K562 (cell line): Measurements from ENCODE around the gene ZBTB46. TPM values are rescaled to one million over a fixed set of nuclear protein-coding genes. Genes with fewer than 3 reads are reported as not detected.

ENCODE experiments used
- ATAC-seq: fragments of 200-7000 bp; cut with Tn5 transposase; 3 replicates; pipeline ENCODE4 v1.9.1; 2020; ENCODE audit warnings: moderate library complexity
- BruUV-seq: library from RNA; stranded (reverse); fragments of 400-500 nt; replicated peaks from 2 replicates; lab custom pipeline; 2021; lab: Mats Ljungman, UMichigan
- CTCF ChIA-PET: fragments of 300-600 bp; formaldehyde crosslinking; extraction: SDS; loops from one replicate; lab custom pipeline; 2021; ENCODE audit warnings: low intra/inter-chr PET ratio; lab: Yijun Ruan, JAX
- POLR2A ChIA-PET: fragments of 300-600, 350-650 bp; sonication (Branson Sonifier 250); formaldehyde crosslinking; extraction: SDS; loops from one replicate; lab custom pipeline; 2021; ENCODE audit warnings: antibody characterized with exemption, inconsistent platforms; lab: Yijun Ruan, JAX
- DNase-seq, 4 experiments: peaks; one replicate each; pipeline versions ENCODE4 v3.0.0 to v3.0.0-alpha.2; 2011 to 2018; ENCODE audit warnings: low spot score in 3 of 4, mixed read lengths in 3 of 4; ENCODE audit errors: extremely low read depth in 1 of 4
- FAIRE-seq: peaks from 2 replicates; lab custom pipeline; 2011; peaks lifted over from hg19 to GRCh38; lab: Jason Lieb, UNC
- H2AFZ ChIP-seq: 2 replicates; pipeline ENCODE4 v1.6.0; 2011; ENCODE audit warnings: low read depth, low read length, control low read depth, inconsistent platforms
- H3K27ac ChIP-seq: fragments of 200-600 bp; 3 replicates; pipeline ENCODE4 v1.8.0; 2011; ENCODE audit warnings: low read depth, mild to moderate bottlenecking, control low read depth, inconsistent platforms, low read length, moderate library complexity, mixed read lengths; ENCODE audit errors: extremely low read depth
- H3K27me3 ChIP-seq, 2 experiments: fragments of 300-600 bp in 1 of 2; 2 replicates in 1 of 2; 3 replicates in 1 of 2; pipeline versions ENCODE4 v1.6.0 to v1.8.0; 2011; ENCODE audit warnings: inconsistent platforms in 2 of 2, low read length in 2 of 2, mild to moderate bottlenecking in 1 of 2, mixed read lengths in 1 of 2, moderate library complexity in 1 of 2; ENCODE audit not compliant: control insufficient read depth in 2 of 2, insufficient read depth in 2 of 2
- H3K36me3 ChIP-seq: fragments of 300-600 bp; 3 replicates; pipeline ENCODE4 v1.8.0; 2011; ENCODE audit warnings: mild to moderate bottlenecking, low read length, inconsistent platforms; ENCODE audit not compliant: control insufficient read depth, insufficient read depth
- H3K4me1 ChIP-seq, 2 experiments: fragments of 200-600 bp in 1 of 2; replicated peaks in 1 of 2; 2 replicates in 1 of 2; 3 replicates in 1 of 2; pipeline versions ENCODE4 v1.5.1 to v1.8.0; 2011; ENCODE audit warnings: inconsistent platforms in 2 of 2, low read length in 2 of 2, mild to moderate bottlenecking in 1 of 2, mixed read lengths in 1 of 2, moderate library complexity in 1 of 2; ENCODE audit not compliant: control insufficient read depth in 2 of 2, insufficient read depth in 2 of 2
- H3K4me2 ChIP-seq: 2 replicates; pipeline ENCODE4 v1.6.1; 2011; ENCODE audit warnings: low read length, control low read depth, inconsistent platforms, mixed read lengths; ENCODE audit not compliant: insufficient read depth
- H3K4me3 ChIP-seq: fragments of 200-600 bp; sonication (generic), shearing (Covaris generic); 2 replicates; pipeline ENCODE4 v1.5.1; 2016; ENCODE audit warnings: control low read depth, inconsistent platforms
- H3K79me2 ChIP-seq: fragments of 200-600 bp; 3 replicates; pipeline ENCODE4 v1.8.0; 2011; ENCODE audit warnings: low read length, inconsistent platforms; ENCODE audit not compliant: control insufficient read depth, insufficient read depth
- H3K9ac ChIP-seq, 2 experiments: 2 replicates each; pipeline versions ENCODE4 v1.6.0 to v1.6.1; 2011; ENCODE audit warnings: low read depth in 2 of 2, low read length in 2 of 2, control low read depth in 1 of 2, inconsistent platforms in 1 of 2, mild to moderate bottlenecking in 1 of 2, mixed read lengths in 1 of 2; ENCODE audit not compliant: insufficient read depth in 1 of 2
- H3K9me1 ChIP-seq: one replicate; pipeline ENCODE4 v1.6.0; 2011; ENCODE audit warnings: inconsistent platforms, mild to moderate bottlenecking, low read length, moderate library complexity; ENCODE audit not compliant: control insufficient read depth, insufficient read depth
- H3K9me3 ChIP-seq: replicated peaks from 2 replicates; pipeline ENCODE4 v1.5.1; 2011; ENCODE audit warnings: low read depth, low read length, inconsistent platforms; ENCODE audit not compliant: control insufficient read depth, insufficient read depth
- H4K20me1 ChIP-seq: replicated peaks from 2 replicates; pipeline ENCODE4 v1.6.1; 2011; ENCODE audit warnings: low read length, inconsistent platforms, mixed read lengths; ENCODE audit not compliant: control insufficient read depth, insufficient read depth
- ATF2 ChIP-seq: sonication (generic); formaldehyde crosslinking; IDR thresholded peaks from 2 replicates; pipeline ENCODE4 v1.8.1; 2022; ENCODE audit warnings: missing genetic modification reagents
- BRF2 ChIP-seq: IDR thresholded peaks from 3 replicates; pipeline ENCODE4 v1.6.1; 2011; ENCODE audit warnings: borderline replicate concordance, mild to moderate bottlenecking; ENCODE audit not compliant: insufficient read length, insufficient read depth
- DACH1 ChIP-seq: fragments of 450-650 bp; IDR thresholded peaks from 2 replicates; pipeline ENCODE4 v1.6.1; 2018; ENCODE audit not compliant: partially characterized antibody
- ETS1 ChIP-seq: conservative IDR thresholded peaks from 2 replicates; pipeline ENCODE4 v1.6.1; 2011; ENCODE audit warnings: low read depth, mild to moderate bottlenecking, low read length; ENCODE audit not compliant: control insufficient read depth
- PTRF ChIP-seq: fragments of 450-650 bp; IDR thresholded peaks from 2 replicates; pipeline ENCODE4 v1.6.1; 2016; ENCODE audit warnings: mild to moderate bottlenecking, missing genetic modification characterization, missing compliant biosample characterization
- SMAD2 ChIP-seq: fragments of 150-350 bp; IDR thresholded peaks from 2 replicates; pipeline ENCODE4 v1.6.1; 2014; ENCODE audit warnings: low read depth, mild to moderate bottlenecking, low read length
- SOX6 ChIP-seq: fragments of 450-650 bp; IDR thresholded peaks from 2 replicates; pipeline ENCODE4 v1.6.1; 2014; ENCODE audit warnings: mild to moderate bottlenecking
- USF1 ChIP-seq: sonication (generic); formaldehyde crosslinking; IDR thresholded peaks from 2 replicates; pipeline ENCODE4 v1.9.0; 2022; ENCODE audit warnings: mild to moderate bottlenecking, missing genetic modification reagents
- ZHX1 ChIP-seq: fragments of 150-350 bp; conservative IDR thresholded peaks from 2 replicates; pipeline ENCODE4 v1.6.1; 2014; ENCODE audit warnings: low read length
- ZNF639 ChIP-seq, 2 experiments: fragments of 200-800 bp in 1 of 2; sonication (Bioruptor generic) in 1 of 2; sonication (generic) in 1 of 2; formaldehyde crosslinking in 1 of 2; IDR thresholded peaks in 1 of 2; conservative IDR thresholded peaks in 1 of 2; 2 replicates each; pipeline versions ENCODE4 v1.5.0 to v1.6.1; 2016 to 2020; ENCODE audit warnings: missing compliant biosample characterization in 1 of 2, missing genetic modification characterization in 1 of 2, missing genetic modification reagents in 1 of 2
- WGBS: fragments of 100-300 bp; shearing (Covaris generic); methylation state at CpG from one replicate; pipeline ENCODE4 v1.1.6; 2016; ENCODE audit warnings: low coverage, mixed read lengths; ENCODE audit not compliant: insufficient coverage; ENCODE audit errors: missing lambda C conversion rate; 5-methylcytosine and 5-hydroxymethylcytosine counted together
- in situ Hi-C: fragments of 300-500 bp; cut with MboI; formaldehyde crosslinking; loops from 4 replicates; pipeline ENCODE4 v1.15.0; 2018; ENCODE audit warnings: inconsistent platforms, mixed read lengths
- intact Hi-C: fragments of 100-400 bp; cut with micrococcal nuclease; formaldehyde crosslinking; loops from 2 replicates; pipeline ENCODE4 v1.14.2; 2022
- polyA plus RNA-seq, 8 experiments: library from polyadenylated mRNA; depleted of rRNA in 4 of 8; stranded (reverse) in 5 of 8; unstranded in 3 of 8; fragments of >200 nt; fragmentation: Nextera tagmentation in 2 of 8; fragmentation: Illumina TruSeq in 1 of 8; extraction: Ambion mirVana in 2 of 8; extraction: Trizol in 1 of 8; gene quantifications; 2 replicates each; pipeline versions ENCODE4 v1.2.1 to v1.2.3, GENCODE V29; 2011 to 2014; ENCODE audit warnings: inconsistent platforms in 1 of 8, missing spikeins in 1 of 8
- total RNA-seq, 7 experiments: library from RNA; depleted of rRNA in 6 of 7; stranded (reverse); fragments of >200 nt in 6 of 7; fragmentation: Illumina TruSeq in 2 of 7; extraction: Trizol in 2 of 7; gene quantifications; 2 replicates each; pipeline versions ENCODE4 v1.2.1 to v1.2.3, GENCODE V29; 2011 to 2021; ENCODE audit warnings: low replicate concordance in 1 of 7

Gene ZBTB46
- total and polyA plus RNA-seq, 9 of the 15 experiments (the other 6 are each of a cell fraction or from before 2014, with no cell fraction given), result 0.29 to 4.1 (median 1.1) TPM

GRCh38 chr20:63772781-63773518, 58.1 kb downstream of the ZBTB46 start:
- no TSS peak for BruUV-seq
- ChIA-PET POLR2A (interaction anchor here (0.7 kb wide), 1 partner anchor 11 kb away, joined by 3 read pairs; no protein-coding TSS in a partner anchor), CTCF (no interaction called here)
- H3K9me3 ChIP-seq, result no peaks in the 10 kb centered on the region
- no peak overlapping the region for H3K4me3 ChIP-seq
- H3K36me3 ChIP-seq, result no peaks in the 10 kb centered on the region
- H3K27ac ChIP-seq, result no peak overlapping the region; the same call in 2 of the 3 replicates
- H3K4me1 ChIP-seq, result peaks cover 7 to 47% of the 10 kb centered on the region in 2 experiments; a peak in 3 of 5 replicates
- H3K27me3 ChIP-seq, result peaks cover 0 to 5% of the 10 kb centered on the region in 2 experiments; a peak in 2 of 5 replicates
- ATAC-seq, result peak; percentile 66
- H3K79me2 ChIP-seq, result no peaks in the 10 kb centered on the region
- in situ Hi-C loops (loop anchor here (5.0 kb wide), 1 partner anchor 61 kb away; no protein-coding TSS in a partner anchor), intact Hi-C loops (no loop called here)
- H2AFZ ChIP-seq, result peak overlapping the region; percentile 74
- no peak for FAIRE-seq
- H3K4me2 ChIP-seq, result no peak overlapping the region
- 46% methylated on average over 18 of the region's 20 CpGs for WGBS
- H3K9me1 ChIP-seq, result no peaks in the 10 kb centered on the region
- DNase-seq, result peak in 1 of 4 experiments; percentile 43
- no peaks in the 10 kb centered on the region; the same call in 1 of the 2 replicates for H4K20me1 ChIP-seq
- H3K9ac ChIP-seq, result peak overlapping the region; percentile 38 to 86; a peak in 3 of 4 replicates
- TF ChIP-seq ETS1 (no peak), PTRF (no peak), SOX6 (no peak), USF1 (CRISPR knock-in tag) (peak; percentile 33; the same call in 1 of the 2 replicates), ZNF639 (CRISPR knock-in tag; conservative IDR thresholded peaks at IDR 0.05 in 1 of 2, IDR thresholded peaks at IDR 0.05 in 1 of 2) (0 out of 4 replicates have a peak, but pooled peaks of 1 of the 2 experiments have one; percentile 5), SMAD2 (no peak), ZHX1 (no peak), ATF2 (CRISPR knock-in tag) (no peak), DACH1 (no peak), BRF2 (no peak)
